ENCODE data around the gene FLNA. TPM values are rescaled to one million over a fixed set of nuclear protein-coding genes. Genes with fewer than 3 reads are reported as not detected.

FLNA gene
- total RNA-seq, 1 donor from 2014 or later, result 806 TPM

DNA sequence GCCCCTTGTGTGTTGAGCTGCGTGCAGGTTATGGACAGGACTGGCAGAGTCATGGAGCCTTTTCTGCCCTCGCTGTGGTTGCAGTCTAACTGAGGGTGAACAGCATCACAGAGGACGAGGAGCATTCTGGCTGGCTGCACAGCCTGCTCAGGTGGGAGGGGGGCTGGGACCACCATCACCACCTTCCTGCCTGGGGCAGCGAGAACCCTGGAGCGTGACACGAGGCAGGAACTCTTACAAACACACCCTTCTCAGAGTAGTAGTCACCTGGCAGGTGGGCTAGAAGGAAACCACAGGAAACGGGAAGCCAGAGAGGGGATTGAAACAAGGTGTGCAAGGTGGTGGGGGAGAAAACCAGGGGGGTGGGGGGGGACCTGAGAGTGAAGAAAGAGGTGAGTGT, 53.3 kb downstream of the FLNA start:
- TF ChIP-seq, protein P1, sequence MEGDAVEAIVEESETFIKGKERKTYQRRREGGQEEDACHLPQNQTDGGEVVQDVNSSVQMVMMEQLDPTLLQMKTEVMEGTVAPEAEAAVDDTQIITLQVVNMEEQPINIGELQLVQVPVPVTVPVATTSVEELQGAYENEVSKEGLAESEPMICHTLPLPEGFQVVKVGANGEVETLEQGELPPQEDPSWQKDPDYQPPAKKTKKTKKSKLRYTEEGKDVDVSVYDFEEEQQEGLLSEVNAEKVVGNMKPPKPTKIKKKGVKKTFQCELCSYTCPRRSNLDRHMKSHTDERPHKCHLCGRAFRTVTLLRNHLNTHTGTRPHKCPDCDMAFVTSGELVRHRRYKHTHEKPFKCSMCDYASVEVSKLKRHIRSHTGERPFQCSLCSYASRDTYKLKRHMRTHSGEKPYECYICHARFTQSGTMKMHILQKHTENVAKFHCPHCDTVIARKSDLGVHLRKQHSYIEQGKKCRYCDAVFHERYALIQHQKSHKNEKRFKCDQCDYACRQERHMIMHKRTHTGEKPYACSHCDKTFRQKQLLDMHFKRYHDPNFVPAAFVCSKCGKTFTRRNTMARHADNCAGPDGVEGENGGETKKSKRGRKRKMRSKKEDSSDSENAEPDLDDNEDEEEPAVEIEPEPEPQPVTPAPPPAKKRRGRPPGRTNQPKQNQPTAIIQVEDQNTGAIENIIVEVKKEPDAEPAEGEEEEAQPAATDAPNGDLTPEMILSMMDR (conservative IDR thresholded peaks at IDR 0.05), result no peak
- Mint-ChIP-seq H3K4me3 (no peak overlapping the region), H3K4me1 (ENCODE audit: unreplicated experiment) (peaks cover 11% of the 10 kb centered on the region), H3K9me3 (peaks cover 6% of the 10 kb centered on the region), H3K27me3 (peaks cover 9% of the 10 kb centered on the region), H3K36me3 (no peaks in the 10 kb centered on the region), H3K27ac (no peak overlapping the region)
- DNase-seq (ENCODE audit: extremely low spot score, unreplicated experiment), result no peak

DNA sequence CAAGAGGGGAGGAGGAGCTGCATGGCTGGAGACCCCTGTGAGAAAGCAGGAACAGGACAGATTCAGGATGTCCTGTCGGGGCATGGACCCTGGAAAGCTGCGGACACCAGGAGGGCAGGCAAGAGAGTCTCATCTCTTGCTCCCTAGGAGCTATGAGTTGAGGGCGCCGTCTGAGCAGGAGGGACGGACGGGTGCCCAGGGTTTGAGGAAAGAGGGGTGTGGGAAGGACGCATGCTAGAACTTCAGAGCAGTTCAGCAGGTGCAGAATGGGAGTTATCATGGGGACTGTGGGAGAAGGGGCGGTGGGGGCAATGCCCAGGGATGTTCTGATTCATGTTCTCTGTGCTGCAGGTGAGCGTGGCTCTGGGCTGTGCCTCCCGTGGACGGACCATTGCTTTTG, 54.0 kb downstream of the FLNA start:
- Mint-ChIP-seq H3K4me3 (no peak overlapping the region), H3K36me3 (no peaks in the 10 kb centered on the region), H3K4me1 (ENCODE audit: unreplicated experiment) (peaks cover 6% of the 10 kb centered on the region), H3K27ac (no peak overlapping the region), H3K9me3 (peaks cover 6% of the 10 kb centered on the region), H3K27me3 (peaks cover 7% of the 10 kb centered on the region)
- no peak for DNase-seq (ENCODE audit: extremely low spot score, unreplicated experiment)
- TF ChIP-seq, protein P1 (conservative IDR thresholded peaks at IDR 0.05), result no peak

DNA sequence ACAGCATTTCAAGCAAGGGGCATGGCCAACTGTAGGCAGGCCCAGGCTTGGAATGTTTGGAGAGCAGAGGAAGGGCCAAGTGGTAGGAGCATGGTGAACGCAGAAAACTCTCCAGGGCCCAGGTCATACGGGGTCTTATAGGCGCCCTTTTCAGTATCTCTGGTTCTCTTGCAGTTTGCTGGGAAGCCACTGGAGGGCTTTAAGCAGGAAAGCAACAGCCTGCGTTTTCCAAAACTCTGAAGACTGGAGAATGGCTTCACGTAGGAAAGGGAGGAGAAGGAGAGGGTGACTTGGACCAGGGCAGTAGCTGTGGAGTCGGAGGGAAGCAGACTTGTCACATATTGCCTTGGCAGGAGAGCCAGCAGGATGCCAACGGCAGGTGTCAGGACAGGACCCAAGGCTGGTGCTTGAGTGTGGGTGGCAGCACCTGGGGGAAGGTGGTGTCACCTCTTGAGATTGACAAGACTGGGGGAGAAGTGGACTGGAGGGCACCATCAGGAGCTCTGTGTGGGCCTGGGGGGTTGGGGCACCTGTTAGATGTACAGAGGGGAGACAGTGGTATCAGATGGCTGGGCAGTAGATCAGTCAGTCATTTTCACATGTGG, 56.9 kb downstream of the FLNA start:
- H3K4me3 Mint-ChIP-seq, result no peak overlapping the region
- peaks cover 5% of the 10 kb centered on the region for H3K4me1 Mint-ChIP-seq (ENCODE audit: unreplicated experiment)
- no peak overlapping the region for H3K27ac Mint-ChIP-seq
- peaks cover 6% of the 10 kb centered on the region for H3K9me3 Mint-ChIP-seq
- TF ChIP-seq, protein P1 (conservative IDR thresholded peaks at IDR 0.05), result peak; percentile 65
- no peaks in the 10 kb centered on the region for H3K36me3 Mint-ChIP-seq
- peaks cover 7% of the 10 kb centered on the region for H3K27me3 Mint-ChIP-seq
- no peak for DNase-seq (ENCODE audit: extremely low spot score, unreplicated experiment)

DNA sequence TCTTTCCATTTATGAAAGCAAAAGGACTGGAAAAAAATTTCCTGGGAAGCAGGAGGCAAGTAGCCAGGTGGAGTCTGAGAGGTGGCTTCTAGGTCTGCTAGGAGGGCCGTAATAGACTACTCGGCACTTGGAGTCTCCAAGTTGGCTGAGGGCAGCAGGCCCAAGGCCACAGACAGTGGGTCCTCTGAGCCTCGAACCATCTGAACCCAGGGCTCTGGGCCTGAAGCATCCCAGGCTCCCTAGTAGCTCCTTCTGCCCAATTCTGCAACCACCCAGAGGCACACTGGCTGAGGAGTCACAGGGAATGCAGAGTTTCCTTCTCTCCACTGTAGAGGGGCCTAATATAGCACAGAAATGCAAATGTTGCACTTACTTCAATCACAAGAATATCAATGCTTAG, 59.0 kb downstream of the FLNA start:
- Mint-ChIP-seq H3K36me3 (no peaks in the 10 kb centered on the region), H3K4me1 (ENCODE audit: unreplicated experiment) (peaks cover 14% of the 10 kb centered on the region), H3K9me3 (peaks cover 6% of the 10 kb centered on the region), H3K4me3 (no peak overlapping the region), H3K27ac (no peak overlapping the region), H3K27me3 (peaks cover 5% of the 10 kb centered on the region)
- TF ChIP-seq, protein P1 (conservative IDR thresholded peaks at IDR 0.05), result no peak
- DNase-seq (ENCODE audit: extremely low spot score, unreplicated experiment), result no peak

DNA sequence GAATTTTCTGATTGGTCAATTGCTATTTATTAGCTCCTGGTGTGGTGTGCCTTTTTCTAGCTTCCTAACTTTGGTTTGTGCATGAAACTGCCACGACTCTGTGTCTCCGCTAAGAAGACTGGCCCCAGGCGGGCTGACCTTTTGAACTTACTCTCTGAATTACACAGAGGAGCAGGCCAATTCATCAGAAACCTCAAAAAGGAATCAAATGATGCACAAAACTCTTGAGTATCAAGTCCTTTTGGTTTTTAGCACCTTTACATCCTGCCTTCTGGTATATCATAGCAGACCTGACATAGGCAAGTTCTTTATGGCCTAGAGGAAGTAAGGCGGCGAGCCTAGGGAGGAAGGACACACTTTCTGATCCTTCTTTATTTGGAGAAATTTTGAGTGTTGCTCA, 61.3 kb downstream of the FLNA start:
- H3K27ac Mint-ChIP-seq, result no peak overlapping the region
- no peaks in the 10 kb centered on the region for H3K27me3 Mint-ChIP-seq
- H3K4me3 Mint-ChIP-seq, result no peak overlapping the region
- DNase-seq (ENCODE audit: extremely low spot score, unreplicated experiment), result no peak
- TF ChIP-seq, protein P1 (conservative IDR thresholded peaks at IDR 0.05), result no peak
- H3K9me3 Mint-ChIP-seq, result peaks cover 6% of the 10 kb centered on the region
- H3K36me3 Mint-ChIP-seq, result no peaks in the 10 kb centered on the region
- peaks cover 15% of the 10 kb centered on the region for H3K4me1 Mint-ChIP-seq (ENCODE audit: unreplicated experiment)

DNA sequence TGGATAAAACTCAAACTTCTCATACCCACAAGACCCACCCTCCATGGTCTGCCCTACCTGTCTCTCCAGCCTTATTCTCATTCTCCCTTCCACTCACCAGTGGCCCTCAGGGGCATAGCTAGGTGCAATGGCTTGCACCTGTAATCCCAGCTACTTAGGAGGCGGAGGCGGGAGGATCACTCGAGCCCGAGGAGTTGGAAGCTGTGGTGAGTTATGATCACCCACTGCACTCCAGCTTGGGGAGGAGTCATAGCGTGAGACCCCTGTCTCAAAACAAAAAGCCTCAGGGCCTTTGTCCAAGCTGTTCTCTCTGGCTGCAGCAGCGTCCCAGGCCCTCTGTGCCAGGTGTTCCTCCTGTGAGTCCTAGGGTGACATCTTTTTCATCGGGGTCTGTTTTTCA, 62.3 kb downstream of the FLNA start:
- Mint-ChIP-seq H3K27me3 (no peaks in the 10 kb centered on the region), H3K36me3 (no peaks in the 10 kb centered on the region), H3K4me3 (no peak overlapping the region), H3K9me3 (peaks cover 1% of the 10 kb centered on the region), H3K27ac (no peak overlapping the region), H3K4me1 (ENCODE audit: unreplicated experiment) (peaks cover 15% of the 10 kb centered on the region)
- DNase-seq (ENCODE audit: extremely low spot score, unreplicated experiment), result no peak
- TF ChIP-seq, protein P1 (conservative IDR thresholded peaks at IDR 0.05), result no peak

Measured in type B pancreatic cell (in vitro differentiated cells).